Measurements from ENCODE around the gene KCNIP1.

DNA sequence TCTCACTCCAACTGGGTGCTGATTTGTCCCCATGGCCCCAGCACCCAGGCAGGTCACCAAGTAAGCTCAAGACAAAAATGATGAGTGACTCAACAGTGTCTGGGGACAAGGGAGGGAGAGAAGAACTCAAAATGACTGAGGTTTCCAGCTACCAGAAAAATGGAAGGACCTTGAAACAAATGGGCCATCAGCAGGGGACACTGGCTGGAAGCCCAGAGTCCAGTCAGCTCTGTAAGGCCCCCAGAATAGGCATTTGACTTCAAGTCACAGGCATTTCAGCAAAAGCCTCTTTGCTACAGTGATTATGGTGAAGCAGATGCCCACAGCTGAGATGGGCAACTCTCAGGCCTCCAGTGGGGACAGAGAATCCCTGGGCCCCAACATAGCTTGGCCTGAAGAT lies 140.7 kb downstream of the KCNIP1 start:
- TF ChIP-seq CTCF (optimal IDR thresholded peaks at IDR 0.05 in 1 of 3, IDR thresholded peaks at IDR 0.05 in 1 of 3, conservative IDR thresholded peaks at IDR 0.05 in 1 of 3; ENCODE audit: extremely low read depth in 1 of 3, insufficient read depth in 2 of 3, low read length in 3 of 3) (no peak), EZH2 (IDR thresholded peaks at IDR 0.05; ENCODE audit: low read length) (no peak)

All from keratinocyte (primary cell).